ENCODE results near the gene PRKACB. TPM values are rescaled to one million over a fixed set of nuclear protein-coding genes. Genes with fewer than 3 reads are reported as not detected.

The PRKACB gene
- total RNA-seq, 2 experiments from 2014 or later = 16.6 to 38.5 TPM

DNA sequence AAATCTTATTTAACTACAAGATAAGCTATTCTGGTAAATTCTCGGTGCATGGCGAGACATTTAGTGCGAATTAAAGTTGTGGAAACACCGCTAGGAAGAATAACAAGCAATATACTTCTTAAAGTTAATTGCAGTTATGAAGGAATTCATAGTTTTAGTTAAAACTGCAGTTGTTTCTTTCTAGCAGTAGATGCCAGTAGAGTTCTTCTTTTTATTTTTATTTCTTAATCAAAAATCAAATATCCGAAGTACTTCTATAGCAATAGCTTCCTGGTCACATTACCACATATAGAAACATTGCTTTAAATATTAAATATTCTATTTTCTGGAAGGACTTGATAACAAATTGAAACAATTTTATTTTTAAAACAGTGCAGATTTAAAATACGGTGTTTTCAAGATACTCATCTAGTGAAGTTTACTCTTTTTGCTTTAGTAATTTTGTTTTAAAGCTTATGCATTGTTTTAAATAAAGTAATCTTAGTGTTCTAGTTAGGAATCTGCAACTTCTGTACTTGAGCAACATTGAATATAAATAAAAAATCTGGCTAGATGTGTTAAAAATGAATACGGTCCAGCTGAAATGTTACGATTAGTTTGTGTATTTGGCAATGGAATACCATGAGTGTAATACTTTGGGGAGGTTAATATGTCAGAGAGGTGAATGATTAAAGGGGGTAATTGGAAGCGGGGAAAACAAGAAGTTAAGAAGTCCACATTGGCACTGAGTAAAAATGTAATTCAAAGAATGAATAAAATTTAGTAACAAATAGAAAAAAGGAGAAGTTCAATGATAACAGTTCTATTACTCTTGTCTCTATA, 2.7 kb upstream of the PRKACB start:
- no peaks in the 10 kb centered on the region for H3K9me3 ChIP-seq (ENCODE audit: low read length)
- no peak overlapping the region for H3K4me3 ChIP-seq (ENCODE audit: low read depth, low read length, poor library complexity, severe bottlenecking)
- ChIA-PET CTCF (ENCODE audit: unreplicated experiment) (no interaction called here), POLR2A (interaction anchor here (0.7 to 1.2 kb wide), 7 partner anchors 159 to 515 kb away, joined by 3 to 5 read pairs (median 3); partner anchors contain the start of gene CTBS)
- no peak overlapping the region for H3K4me2 ChIP-seq (ENCODE audit: low read length)
- H3K9me2 ChIP-seq (ENCODE audit: insufficient read depth, low read length) = no peaks in the 10 kb centered on the region
- TF ChIP-seq, protein P1, sequence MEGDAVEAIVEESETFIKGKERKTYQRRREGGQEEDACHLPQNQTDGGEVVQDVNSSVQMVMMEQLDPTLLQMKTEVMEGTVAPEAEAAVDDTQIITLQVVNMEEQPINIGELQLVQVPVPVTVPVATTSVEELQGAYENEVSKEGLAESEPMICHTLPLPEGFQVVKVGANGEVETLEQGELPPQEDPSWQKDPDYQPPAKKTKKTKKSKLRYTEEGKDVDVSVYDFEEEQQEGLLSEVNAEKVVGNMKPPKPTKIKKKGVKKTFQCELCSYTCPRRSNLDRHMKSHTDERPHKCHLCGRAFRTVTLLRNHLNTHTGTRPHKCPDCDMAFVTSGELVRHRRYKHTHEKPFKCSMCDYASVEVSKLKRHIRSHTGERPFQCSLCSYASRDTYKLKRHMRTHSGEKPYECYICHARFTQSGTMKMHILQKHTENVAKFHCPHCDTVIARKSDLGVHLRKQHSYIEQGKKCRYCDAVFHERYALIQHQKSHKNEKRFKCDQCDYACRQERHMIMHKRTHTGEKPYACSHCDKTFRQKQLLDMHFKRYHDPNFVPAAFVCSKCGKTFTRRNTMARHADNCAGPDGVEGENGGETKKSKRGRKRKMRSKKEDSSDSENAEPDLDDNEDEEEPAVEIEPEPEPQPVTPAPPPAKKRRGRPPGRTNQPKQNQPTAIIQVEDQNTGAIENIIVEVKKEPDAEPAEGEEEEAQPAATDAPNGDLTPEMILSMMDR (conservative IDR thresholded peaks at IDR 0.05; ENCODE audit: low read length) = peak; percentile 92
- no peak for TF ChIP-seq EZH2phosphoT487 (IDR thresholded peaks at IDR 0.05; ENCODE audit: borderline replicate concordance, low read depth, low read length)
- no peaks in the 10 kb centered on the region for H3K36me3 ChIP-seq (ENCODE audit: insufficient read depth, low read length)
- peaks cover 21% of the 10 kb centered on the region for H3K4me1 ChIP-seq (ENCODE audit: insufficient read depth, low read length, poor library complexity, severe bottlenecking)
- no peak overlapping the region for H3K27ac ChIP-seq (ENCODE audit: low read depth, low read length, poor library complexity, severe bottlenecking)
- peak overlapping the region; percentile 40 for H2AFZ ChIP-seq (ENCODE audit: low read length)
- H3K79me2 ChIP-seq (ENCODE audit: insufficient read depth, low read depth, low read length) = peaks cover 25% of the 10 kb centered on the region
- intact Hi-C loops (cut with micrococcal nuclease; ENCODE audit: unreplicated experiment) = loop anchor here (1.0 to 10.0 kb wide), 5 partner anchors 64 to 631 kb away; no protein-coding TSS in a partner anchor
- no TSS peak for BruUV-seq (replicated peaks)
- no peaks in the 10 kb centered on the region for H4K20me1 ChIP-seq (ENCODE audit: insufficient read depth, low read length)
- peak; percentile 46 for DNase-seq (ENCODE audit: low spot score)

DNA sequence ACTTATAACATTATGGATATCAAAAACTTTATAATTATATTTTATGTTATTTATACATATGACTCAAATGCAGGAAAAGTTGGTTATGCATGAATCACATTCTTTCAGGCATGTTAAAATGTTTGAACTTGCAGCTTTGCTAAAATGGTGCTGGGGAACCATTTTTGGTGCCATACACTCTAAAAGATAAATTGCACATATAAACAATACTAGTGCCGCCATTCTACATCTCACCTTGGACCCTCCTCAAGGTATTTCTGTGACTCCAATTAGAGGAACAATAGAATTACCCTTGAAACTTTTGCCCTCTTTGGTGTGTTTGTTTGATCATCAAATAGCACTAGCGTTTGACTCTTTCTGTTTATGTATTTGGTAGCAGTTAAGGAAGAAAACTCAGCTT, 997 bp downstream of the PRKACB start:
- no peak for TF ChIP-seq EZH2phosphoT487 (IDR thresholded peaks at IDR 0.05; ENCODE audit: borderline replicate concordance, low read depth, low read length)
- TF ChIP-seq, protein P1 (conservative IDR thresholded peaks at IDR 0.05; ENCODE audit: low read length) = no peak
- Histone ChIP-seq H2AFZ (ENCODE audit: low read length) (peak overlapping the region; percentile 62), H3K4me1 (ENCODE audit: insufficient read depth, low read length, poor library complexity, severe bottlenecking) (peaks cover 38% of the 10 kb centered on the region), H3K36me3 (ENCODE audit: insufficient read depth, low read length) (no peaks in the 10 kb centered on the region; the same call in 1 of the 2 replicates), H3K27ac (ENCODE audit: low read depth, low read length, poor library complexity, severe bottlenecking) (peak overlapping the region; percentile 89), H3K4me2 (ENCODE audit: low read length) (peak overlapping the region; percentile 89), H3K79me2 (ENCODE audit: insufficient read depth, low read depth, low read length) (peaks cover 62% of the 10 kb centered on the region), H3K9me3 (ENCODE audit: low read length) (no peaks in the 10 kb centered on the region), H4K20me1 (ENCODE audit: insufficient read depth, low read length) (no peaks in the 10 kb centered on the region), H3K9me2 (ENCODE audit: insufficient read depth, low read length) (no peaks in the 10 kb centered on the region), H3K4me3 (ENCODE audit: low read depth, low read length, poor library complexity, severe bottlenecking) (peak overlapping the region; percentile 78)
- ChIA-PET CTCF (ENCODE audit: unreplicated experiment) (interaction anchor here (1.3 to 1.7 kb wide), 2 partner anchors 156 to 158 kb away, joined by 4 read pairs; partner anchors contain the start of gene SAMD13), POLR2A (interaction anchor here (0.5 to 6.3 kb wide), 19 partner anchors 8 to 614 kb away, joined by 3 to 139 read pairs (median 4); partner anchors contain the start of genes GNG5, RPF1, SAMD13 and SPATA1)
- intact Hi-C loops (cut with micrococcal nuclease; ENCODE audit: unreplicated experiment) = loop anchor here (1.0 to 10.0 kb wide), 4 partner anchors 157 to 608 kb away; partner anchors contain the start of genes GNG5 and SPATA1
- peak; percentile 75 for DNase-seq (ENCODE audit: low spot score)
- BruUV-seq (replicated peaks) = no TSS peak
